Thymus (tissue), 11 donors: ENCODE data around the gene TRIM17. TPM values are rescaled to one million over a fixed set of nuclear protein-coding genes. Genes with fewer than 3 reads are reported as not detected.

Experiments used
- DNase-seq, 9 donors: peaks; one replicate each; pipeline ENCODE4 v3.0.0-alpha.2; 2013; ENCODE audit warnings: low spot score in 9 of 9, low read depth in 6 of 9, missing footprints in 1 of 9
- H3K27ac ChIP-seq, 2 donors: one replicate each; pipeline ENCODE4 v1.5.1; 2013; ENCODE audit warnings: control low read depth in 1 of 2, low read depth in 1 of 2, low read length in 1 of 2, mild to moderate bottlenecking in 1 of 2, moderate library complexity in 1 of 2
- H3K27me3 ChIP-seq, 2 donors: one replicate each; pipeline ENCODE4 v1.5.1; 2013; ENCODE audit warnings: low read length in 1 of 2; ENCODE audit not compliant: control insufficient read depth in 2 of 2, insufficient read depth in 1 of 2
- H3K36me3 ChIP-seq, 2 donors: one replicate each; pipeline ENCODE4 v1.5.1; 2013; ENCODE audit warnings: low read length in 1 of 2, mild to moderate bottlenecking in 1 of 2, moderate library complexity in 1 of 2; ENCODE audit not compliant: control insufficient read depth in 2 of 2, insufficient read depth in 2 of 2
- H3K4me1 ChIP-seq, 2 donors: one replicate each; pipeline ENCODE4 v1.5.1; 2013; ENCODE audit warnings: low read length in 2 of 2; ENCODE audit not compliant: control insufficient read depth in 2 of 2, insufficient read depth in 2 of 2
- H3K4me3 ChIP-seq, 2 donors: one replicate each; pipeline ENCODE4 v1.5.1; 2013; ENCODE audit warnings: low read length in 2 of 2, control low read depth in 1 of 2, mild to moderate bottlenecking in 1 of 2
- H3K9me3 ChIP-seq, 2 donors: one replicate each; pipeline ENCODE4 v1.5.1; 2013; ENCODE audit warnings: low read length in 1 of 2, mild to moderate bottlenecking in 1 of 2; ENCODE audit not compliant: control insufficient read depth in 2 of 2, insufficient read depth in 1 of 2
- WGBS: extraction: QIAGEN DNeasy Blood & Tissue Kit; methylation state at CpG from one replicate; pipeline ENCODE4 v1.1.7; 2013; 5-methylcytosine and 5-hydroxymethylcytosine counted together
- polyA plus RNA-seq: library from polyadenylated mRNA; stranded (reverse); fragments of 200-250 nt; gene quantifications from one replicate; pipeline ENCODE4 v1.2.3, GENCODE V29; 2013
- total RNA-seq: library from RNA; stranded (reverse); fragments of 120-200 nt; gene quantifications from one replicate; pipeline ENCODE4 v1.2.4, GENCODE V29; 2013
- donor health status: healthy.

Gene TRIM17
- total and polyA plus RNA-seq, 2 donors, result 0.09 to 0.50 TPM

- Histone ChIP-seq H3K4me1 (no peaks in the 10 kb centered on the region), H3K36me3 (peaks cover 52 to 68% of the 10 kb centered on the region in 2 donors), H3K9me3 (no peaks in the 10 kb centered on the region), H3K4me3 (no peak overlapping the region), H3K27me3 (no peaks in the 10 kb centered on the region), H3K27ac (no peak overlapping the region)
- DNase-seq, result no peak
- WGBS, result 96% methylated on average over 9 of the region's 9 CpGs
Observed at GRCh38 chr1:228393811-228394570, 22.7 kb downstream of the TRIM17 start.

- Histone ChIP-seq H3K36me3 (peaks cover 45 to 61% of the 10 kb centered on the region in 2 donors), H3K27me3 (no peaks in the 10 kb centered on the region), H3K27ac (no peak overlapping the region), H3K4me3 (no peak overlapping the region), H3K9me3 (no peaks in the 10 kb centered on the region), H3K4me1 (no peaks in the 10 kb centered on the region)
- DNase-seq, result no peak
- 94% methylated on average over 8 of the region's 8 CpGs for WGBS
Observed at GRCh38 chr1:228393268-228393701, 23.4 kb downstream of the TRIM17 start.

GRCh38 chr1:228392111-228392936, 24.3 kb downstream of the TRIM17 start:
- H3K4me3 ChIP-seq, result no peak overlapping the region
- peaks cover 39 to 54% of the 10 kb centered on the region in 2 donors for H3K36me3 ChIP-seq
- DNase-seq, result no peak
- no peaks in the 10 kb centered on the region for H3K27me3 ChIP-seq
- 96% methylated on average over 12 of the region's 12 CpGs for WGBS
- H3K4me1 ChIP-seq, result no peaks in the 10 kb centered on the region
- H3K27ac ChIP-seq, result no peak overlapping the region
- H3K9me3 ChIP-seq, result no peaks in the 10 kb centered on the region

- no peak overlapping the region for H3K27ac ChIP-seq
- H3K36me3 ChIP-seq, result peaks cover 32 to 46% of the 10 kb centered on the region in 2 donors
- no peaks in the 10 kb centered on the region for H3K9me3 ChIP-seq
- DNase-seq, result no peak
- H3K4me1 ChIP-seq, result no peaks in the 10 kb centered on the region
- 98% methylated on average over 11 of the region's 11 CpGs for WGBS
- H3K27me3 ChIP-seq, result no peaks in the 10 kb centered on the region
- no peak overlapping the region for H3K4me3 ChIP-seq
Observed at GRCh38 chr1:228391411-228392020, 25.1 kb downstream of the TRIM17 start.

- DNase-seq, result no peak
- H3K27ac ChIP-seq, result no peak overlapping the region
- H3K27me3 ChIP-seq, result no peaks in the 10 kb centered on the region
- H3K36me3 ChIP-seq, result peaks cover 23 to 37% of the 10 kb centered on the region in 2 donors
- H3K9me3 ChIP-seq, result no peaks in the 10 kb centered on the region
- H3K4me1 ChIP-seq, result no peaks in the 10 kb centered on the region
- no peak overlapping the region for H3K4me3 ChIP-seq
- WGBS, result 97% methylated on average over 10 of the region's 10 CpGs
Observed at GRCh38 chr1:228390649-228391048, 26.0 kb downstream of the TRIM17 start.

- no peak overlapping the region for H3K4me3 ChIP-seq
- H3K9me3 ChIP-seq, result no peaks in the 10 kb centered on the region
- no peak for DNase-seq
- no peaks in the 10 kb centered on the region for H3K4me1 ChIP-seq
- H3K27ac ChIP-seq, result no peak overlapping the region
- H3K27me3 ChIP-seq, result peaks cover 2 to 8% of the 10 kb centered on the region in 2 donors
- H3K36me3 ChIP-seq, result peaks cover 0 to 6% of the 10 kb centered on the region in 2 donors
Observed at GRCh38 chr1:228387321-228387720, 29.3 kb downstream of the TRIM17 start.

- H3K27ac ChIP-seq, result no peak overlapping the region
- no peak for DNase-seq
- H3K4me3 ChIP-seq, result no peak overlapping the region
- no peaks in the 10 kb centered on the region for H3K9me3 ChIP-seq
- peaks cover 8 to 20% of the 10 kb centered on the region in 2 donors for H3K27me3 ChIP-seq
- no peaks in the 10 kb centered on the region for H3K36me3 ChIP-seq
- H3K4me1 ChIP-seq, result no peaks in the 10 kb centered on the region
Observed at GRCh38 chr1:228385232-228385631, 31.4 kb downstream of the TRIM17 start.

GRCh38 chr1:228383773-228384172, 32.9 kb downstream of the TRIM17 start:
- H3K27me3 ChIP-seq, result peaks cover 17 to 34% of the 10 kb centered on the region in 2 donors
- H3K36me3 ChIP-seq, result no peaks in the 10 kb centered on the region
- no peak overlapping the region for H3K27ac ChIP-seq
- H3K9me3 ChIP-seq, result no peaks in the 10 kb centered on the region
- DNase-seq, result no peak
- no peak overlapping the region for H3K4me3 ChIP-seq
- H3K4me1 ChIP-seq, result peaks cover 5 to 6% of the 10 kb centered on the region in 2 donors
- WGBS, result 94% methylated on average over 2 of the region's 2 CpGs

- peaks cover 17 to 53% of the 10 kb centered on the region in 2 donors for H3K27me3 ChIP-seq
- H3K4me3 ChIP-seq, result no peak overlapping the region
- no peak overlapping the region for H3K27ac ChIP-seq
- 99% methylated on average over 2 of the region's 2 CpGs for WGBS
- DNase-seq, result no peak
- H3K36me3 ChIP-seq, result no peaks in the 10 kb centered on the region
- H3K4me1 ChIP-seq, result peaks cover 8 to 14% of the 10 kb centered on the region in 2 donors
- no peaks in the 10 kb centered on the region for H3K9me3 ChIP-seq
Observed at GRCh38 chr1:228381356-228381755, 35.3 kb downstream of the TRIM17 start.
